Measurements from ENCODE around the gene UGT1A1. TPM values are rescaled to one million over a fixed set of nuclear protein-coding genes. Genes with fewer than 3 reads are reported as not detected.

Gene UGT1A1
- not detected for total RNA-seq
- long read RNA-seq, result 0 reads

DNA sequence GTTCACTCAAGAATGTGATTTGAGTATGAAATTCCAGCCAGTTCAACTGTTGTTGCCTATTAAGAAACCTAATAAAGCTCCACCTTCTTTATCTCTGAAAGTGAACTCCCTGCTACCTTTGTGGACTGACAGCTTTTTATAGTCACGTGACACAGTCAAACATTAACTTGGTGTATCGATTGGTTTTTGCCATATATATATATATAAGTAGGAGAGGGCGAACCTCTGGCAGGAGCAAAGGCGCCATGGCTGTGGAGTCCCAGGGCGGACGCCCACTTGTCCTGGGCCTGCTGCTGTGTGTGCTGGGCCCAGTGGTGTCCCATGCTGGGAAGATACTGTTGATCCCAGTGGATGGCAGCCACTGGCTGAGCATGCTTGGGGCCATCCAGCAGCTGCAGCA lies at the start of gene UGT1A1:
TSS of gene UGT1A1 (plus strand) at position 228 of the 400 bp plus-strand sequence. CDS start at position 246, 18 bp downstream.
- no peaks in the 10 kb centered on the region for H3K36me3 ChIP-seq
- intact Hi-C loops (cut with micrococcal nuclease), result no loop called here
- H3K4me1 ChIP-seq, result no peaks in the 10 kb centered on the region
- no peak within 1 kb of the TSS for H3K4me3 ChIP-seq
- no peak for DNase-seq
- H3K9me3 ChIP-seq (replicated peaks), result no peaks in the 10 kb centered on the region
- H3K27ac ChIP-seq (replicated peaks), result no peak within 1 kb of the TSS
- H3K27me3 ChIP-seq (ENCODE audit: low read depth), result peaks cover 36% of the 10 kb centered on the region
- TF ChIP-seq, protein P1, sequence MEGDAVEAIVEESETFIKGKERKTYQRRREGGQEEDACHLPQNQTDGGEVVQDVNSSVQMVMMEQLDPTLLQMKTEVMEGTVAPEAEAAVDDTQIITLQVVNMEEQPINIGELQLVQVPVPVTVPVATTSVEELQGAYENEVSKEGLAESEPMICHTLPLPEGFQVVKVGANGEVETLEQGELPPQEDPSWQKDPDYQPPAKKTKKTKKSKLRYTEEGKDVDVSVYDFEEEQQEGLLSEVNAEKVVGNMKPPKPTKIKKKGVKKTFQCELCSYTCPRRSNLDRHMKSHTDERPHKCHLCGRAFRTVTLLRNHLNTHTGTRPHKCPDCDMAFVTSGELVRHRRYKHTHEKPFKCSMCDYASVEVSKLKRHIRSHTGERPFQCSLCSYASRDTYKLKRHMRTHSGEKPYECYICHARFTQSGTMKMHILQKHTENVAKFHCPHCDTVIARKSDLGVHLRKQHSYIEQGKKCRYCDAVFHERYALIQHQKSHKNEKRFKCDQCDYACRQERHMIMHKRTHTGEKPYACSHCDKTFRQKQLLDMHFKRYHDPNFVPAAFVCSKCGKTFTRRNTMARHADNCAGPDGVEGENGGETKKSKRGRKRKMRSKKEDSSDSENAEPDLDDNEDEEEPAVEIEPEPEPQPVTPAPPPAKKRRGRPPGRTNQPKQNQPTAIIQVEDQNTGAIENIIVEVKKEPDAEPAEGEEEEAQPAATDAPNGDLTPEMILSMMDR (IDR thresholded peaks at IDR 0.05; ENCODE audit: borderline replicate concordance), result no peak

DNA sequence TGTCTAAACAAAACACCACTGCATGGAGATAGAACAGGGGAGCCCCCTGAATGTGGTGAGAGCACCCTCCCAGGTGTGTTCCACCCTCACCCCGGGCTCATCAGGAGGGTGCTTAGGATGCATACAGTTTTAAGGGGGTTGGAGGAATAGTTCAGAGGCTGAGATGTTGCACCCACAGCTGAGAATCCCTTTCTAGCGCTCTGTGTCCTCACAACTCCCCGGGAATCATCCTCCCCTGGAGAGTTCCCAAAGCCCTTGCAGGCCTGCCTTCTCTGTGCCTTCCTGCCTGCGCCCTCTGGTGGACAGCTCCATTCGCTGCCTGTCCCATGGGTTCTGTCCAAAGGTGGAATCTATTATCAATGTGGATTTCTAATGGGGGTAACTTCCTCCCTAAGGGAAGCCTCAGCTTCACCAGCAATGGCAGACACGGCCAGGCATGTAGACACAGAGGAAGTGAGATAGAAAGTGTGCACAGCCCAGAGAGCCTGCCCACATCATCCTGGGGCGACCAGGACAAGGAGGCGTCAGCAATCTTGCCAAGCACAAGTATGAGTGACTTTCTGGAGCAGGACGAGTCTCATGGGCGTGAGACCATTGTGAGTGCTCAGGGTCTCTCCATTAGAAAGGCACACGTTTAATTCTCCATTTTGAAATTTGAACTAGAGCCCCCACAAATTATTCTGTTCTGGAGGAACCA lies 48.6 kb upstream of the UGT1A1 start:
- H3K27ac ChIP-seq (replicated peaks), result no peak overlapping the region
- H3K4me1 ChIP-seq, result no peaks in the 10 kb centered on the region
- TF ChIP-seq, protein P1 (IDR thresholded peaks at IDR 0.05; ENCODE audit: borderline replicate concordance), result peak; percentile 80
- peak; percentile 56 for DNase-seq
- intact Hi-C loops (cut with micrococcal nuclease), result no loop called here
- no peaks in the 10 kb centered on the region for H3K9me3 ChIP-seq (replicated peaks)
- no peak overlapping the region for H3K4me3 ChIP-seq
- H3K27me3 ChIP-seq (ENCODE audit: low read depth), result peaks cover 66% of the 10 kb centered on the region
- H3K36me3 ChIP-seq, result no peaks in the 10 kb centered on the region

DNA sequence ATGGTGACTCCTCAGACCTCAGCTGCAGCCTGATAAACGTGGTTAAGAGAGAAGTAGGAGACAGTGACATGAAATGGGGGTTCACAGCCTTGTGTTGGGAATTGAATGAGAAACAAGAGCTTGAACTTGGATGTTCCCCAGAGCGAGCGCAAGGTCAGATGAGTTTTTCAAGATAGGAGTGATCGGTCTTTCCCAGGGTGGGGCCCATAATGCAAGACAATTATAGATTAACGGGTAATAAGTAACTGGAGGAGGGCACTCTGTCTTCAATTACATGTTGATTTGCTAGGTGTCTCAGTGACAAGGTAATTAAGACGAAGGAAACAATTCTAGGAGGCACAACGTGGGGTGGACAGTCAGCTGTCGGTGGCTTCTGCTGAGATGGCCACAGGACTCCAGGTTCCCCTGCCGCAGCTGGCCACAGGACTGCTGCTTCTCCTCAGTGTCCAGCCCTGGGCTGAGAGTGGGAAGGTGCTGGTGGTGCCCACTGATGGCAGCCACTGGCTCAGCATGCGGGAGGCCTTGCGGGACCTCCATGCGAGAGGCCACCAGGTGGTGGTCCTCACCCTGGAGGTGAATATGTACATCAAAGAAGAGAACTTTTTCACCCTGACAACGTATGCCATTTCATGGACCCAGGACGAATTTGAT lies 47.3 kb upstream of the UGT1A1 start, which contains the start of gene UGT1A5:
TSS of gene UGT1A5 (plus strand) at position 297 of the 651 bp plus-strand sequence. CDS start at position 382, 85 bp downstream.
- H3K27ac ChIP-seq (replicated peaks), result no peak within 1 kb of the TSS
- H3K9me3 ChIP-seq (replicated peaks), result no peaks in the 10 kb centered on the region
- no peak for DNase-seq
- no peak within 1 kb of the TSS for H3K4me3 ChIP-seq
- H3K27me3 ChIP-seq (ENCODE audit: low read depth), result peaks cover 78% of the 10 kb centered on the region
- H3K4me1 ChIP-seq, result no peaks in the 10 kb centered on the region
- TF ChIP-seq, protein P1 (IDR thresholded peaks at IDR 0.05; ENCODE audit: borderline replicate concordance), result no peak
- intact Hi-C loops (cut with micrococcal nuclease), result no loop called here
- no peaks in the 10 kb centered on the region for H3K36me3 ChIP-seq

DNA sequence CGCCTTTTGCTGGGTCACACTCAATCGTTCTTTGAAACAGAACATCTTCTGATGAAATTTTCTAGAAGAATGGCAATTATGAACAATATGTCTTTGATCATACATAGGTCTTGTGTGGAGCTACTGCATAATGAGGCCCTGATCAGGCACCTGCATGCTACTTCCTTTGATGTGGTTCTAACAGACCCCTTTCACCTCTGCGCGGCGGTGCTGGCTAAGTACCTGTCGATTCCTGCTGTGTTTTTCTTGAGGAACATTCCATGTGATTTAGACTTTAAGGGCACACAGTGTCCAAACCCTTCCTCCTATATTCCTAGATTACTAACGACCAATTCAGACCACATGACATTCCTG lies 46.8 kb upstream of the UGT1A1 start:
- no peak for DNase-seq
- TF ChIP-seq, protein P1 (IDR thresholded peaks at IDR 0.05; ENCODE audit: borderline replicate concordance), result no peak
- Histone ChIP-seq H3K4me3 (no peak overlapping the region), H3K9me3 (replicated peaks) (no peaks in the 10 kb centered on the region), H3K36me3 (no peaks in the 10 kb centered on the region), H3K27ac (replicated peaks) (no peak overlapping the region), H3K27me3 (ENCODE audit: low read depth) (peaks cover 84% of the 10 kb centered on the region), H3K4me1 (no peaks in the 10 kb centered on the region)
- intact Hi-C loops (cut with micrococcal nuclease), result no loop called here

DNA sequence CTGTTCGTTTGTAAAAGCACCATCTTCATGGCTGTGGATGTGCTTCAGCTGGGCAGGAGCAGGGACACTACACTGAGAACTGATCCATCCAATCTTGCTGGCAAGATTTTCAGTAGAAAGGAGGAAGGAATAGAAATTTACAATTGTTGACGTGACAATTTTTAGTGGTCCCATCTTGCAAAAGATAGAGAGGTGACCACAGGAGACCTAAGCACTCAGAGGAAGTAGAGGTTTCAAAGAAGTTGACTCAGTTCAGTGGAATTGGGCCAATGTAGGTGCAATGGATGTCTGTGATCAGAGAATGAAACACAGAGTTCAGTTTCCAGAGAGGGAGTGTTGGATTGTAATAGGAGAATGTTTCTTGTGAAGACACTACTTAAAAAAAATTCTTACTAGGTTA lies 45.9 kb upstream of the UGT1A1 start:
- Histone ChIP-seq H3K9me3 (replicated peaks) (no peaks in the 10 kb centered on the region), H3K4me1 (no peaks in the 10 kb centered on the region), H3K36me3 (no peaks in the 10 kb centered on the region), H3K4me3 (no peak overlapping the region), H3K27me3 (ENCODE audit: low read depth) (peaks cover 83% of the 10 kb centered on the region), H3K27ac (replicated peaks) (no peak overlapping the region)
- no peak for DNase-seq
- intact Hi-C loops (cut with micrococcal nuclease), result no loop called here
- TF ChIP-seq, protein P1 (IDR thresholded peaks at IDR 0.05; ENCODE audit: borderline replicate concordance), result no peak

Data from left ventricle myocardium inferior (tissue), 1 donor.